ENCODE data around the gene ZNF396. TPM values are rescaled to one million over a fixed set of nuclear protein-coding genes. Genes with fewer than 3 reads are reported as not detected.
A peak's percentile ranks its signal among the peaks of the same experiment; 100 is the strongest.

Gene ZNF396
- total RNA-seq, 1 donor from 2014 or later, result 2.2 TPM

DNA sequence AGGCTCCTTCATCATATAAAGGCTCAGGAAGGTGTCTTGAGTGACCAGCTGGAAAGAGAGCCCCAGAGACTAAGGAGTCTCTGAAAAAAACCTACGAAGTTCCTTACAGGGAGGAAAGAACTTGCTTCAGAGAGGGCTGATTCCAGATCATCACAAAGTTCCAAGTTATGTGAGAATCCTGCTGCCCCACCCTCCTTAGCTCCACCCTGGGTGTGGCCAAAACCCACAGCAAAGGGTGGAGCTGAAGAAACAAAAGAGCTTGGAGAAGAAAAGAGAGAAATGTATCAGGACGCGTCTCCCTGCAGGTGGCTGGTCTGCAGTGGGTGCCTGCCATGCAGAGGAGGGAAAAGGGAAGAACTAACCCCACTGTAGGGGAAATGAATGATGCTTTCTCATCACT is 32.8 kb upstream of the ZNF396 start:
- intact Hi-C loops (cut with micrococcal nuclease), result loop anchor here (1.0 to 10.0 kb wide), 6 partner anchors 57 to 562 kb away; partner anchors contain the start of genes GALNT1 and RMP24

GRCh38 chr18:35408843-35409261 is 31.7 kb upstream of the ZNF396 start:
- ChIA-PET CTCF (interaction anchor here (0.6 to 2.2 kb wide), 3 partner anchors 22 to 876 kb away, joined by 3 to 10 read pairs (median 3); partner anchors contain the start of gene INO80C), POLR2A (interaction anchor here (1.0 to 3.3 kb wide), 2 partner anchors 89 to 103 kb away, joined by 3 to 12 read pairs; partner anchors contain the start of gene INO80C)
- ATAC-seq (ENCODE audit: low read depth), result no peak
- H3K9me3 Mint-ChIP-seq, result no peaks in the 10 kb centered on the region
- DNase-seq, result no peak
- H3K27me3 Mint-ChIP-seq, result no peaks in the 10 kb centered on the region
- no peak overlapping the region for H3K27ac Mint-ChIP-seq
- TF ChIP-seq, protein P1, sequence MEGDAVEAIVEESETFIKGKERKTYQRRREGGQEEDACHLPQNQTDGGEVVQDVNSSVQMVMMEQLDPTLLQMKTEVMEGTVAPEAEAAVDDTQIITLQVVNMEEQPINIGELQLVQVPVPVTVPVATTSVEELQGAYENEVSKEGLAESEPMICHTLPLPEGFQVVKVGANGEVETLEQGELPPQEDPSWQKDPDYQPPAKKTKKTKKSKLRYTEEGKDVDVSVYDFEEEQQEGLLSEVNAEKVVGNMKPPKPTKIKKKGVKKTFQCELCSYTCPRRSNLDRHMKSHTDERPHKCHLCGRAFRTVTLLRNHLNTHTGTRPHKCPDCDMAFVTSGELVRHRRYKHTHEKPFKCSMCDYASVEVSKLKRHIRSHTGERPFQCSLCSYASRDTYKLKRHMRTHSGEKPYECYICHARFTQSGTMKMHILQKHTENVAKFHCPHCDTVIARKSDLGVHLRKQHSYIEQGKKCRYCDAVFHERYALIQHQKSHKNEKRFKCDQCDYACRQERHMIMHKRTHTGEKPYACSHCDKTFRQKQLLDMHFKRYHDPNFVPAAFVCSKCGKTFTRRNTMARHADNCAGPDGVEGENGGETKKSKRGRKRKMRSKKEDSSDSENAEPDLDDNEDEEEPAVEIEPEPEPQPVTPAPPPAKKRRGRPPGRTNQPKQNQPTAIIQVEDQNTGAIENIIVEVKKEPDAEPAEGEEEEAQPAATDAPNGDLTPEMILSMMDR (IDR thresholded peaks at IDR 0.05), result no peak
- intact Hi-C loops (cut with micrococcal nuclease), result loop anchor here (1.0 to 10.0 kb wide), 10 partner anchors 88 to 875 kb away; partner anchors contain the start of genes GALNT1 and INO80C
- H3K4me3 Mint-ChIP-seq, result peak overlapping the region; percentile 24
- peaks cover 47% of the 10 kb centered on the region for H3K4me1 Mint-ChIP-seq
- no peaks in the 10 kb centered on the region for H3K36me3 Mint-ChIP-seq (ENCODE audit: low read depth)

More for the DNA sequence above, 32.8 kb upstream of the ZNF396 start:
- Mint-ChIP-seq H3K4me1 (peaks cover 52% of the 10 kb centered on the region), H3K27ac (no peak overlapping the region), H3K9me3 (no peaks in the 10 kb centered on the region), H3K4me3 (no peak overlapping the region), H3K36me3 (ENCODE audit: low read depth) (no peaks in the 10 kb centered on the region), H3K27me3 (no peaks in the 10 kb centered on the region)
- TF ChIP-seq, protein P1 (IDR thresholded peaks at IDR 0.05), result no peak
- ChIA-PET CTCF (no interaction called here), POLR2A (interaction anchor here (1.3 to 3.3 kb wide), 3 partner anchors 88 to 173 kb away, joined by 3 to 12 read pairs (median 4); partner anchors contain the start of gene INO80C)
- DNase-seq (no peak), ATAC-seq (ENCODE audit: low read depth) (no peak)

GRCh38 chr18:35407871-35408481 is 30.8 kb upstream of the ZNF396 start:
- H3K36me3 Mint-ChIP-seq (ENCODE audit: low read depth), result no peaks in the 10 kb centered on the region
- ChIA-PET POLR2A (interaction anchor here (1.0 to 3.3 kb wide), 2 partner anchors 90 to 104 kb away, joined by 3 to 12 read pairs; partner anchors contain the start of gene INO80C), CTCF (interaction anchor here (0.6 to 2.2 kb wide), 10 partner anchors 21 to 876 kb away, joined by 3 to 10 read pairs (median 4); partner anchors contain the start of gene INO80C)
- TF ChIP-seq, protein P1 (IDR thresholded peaks at IDR 0.05), result peak; percentile 67
- no peaks in the 10 kb centered on the region for H3K9me3 Mint-ChIP-seq
- H3K27me3 Mint-ChIP-seq, result no peaks in the 10 kb centered on the region
- H3K4me1 Mint-ChIP-seq, result peaks cover 44% of the 10 kb centered on the region
- H3K4me3 Mint-ChIP-seq, result no peak overlapping the region
- peak; percentile 29 for ATAC-seq (ENCODE audit: low read depth)
- intact Hi-C loops (cut with micrococcal nuclease), result loop anchor here (1.0 to 10.0 kb wide), 10 partner anchors 89 to 876 kb away; partner anchors contain the start of genes GALNT1 and INO80C
- no peak overlapping the region for H3K27ac Mint-ChIP-seq
- DNase-seq, result no peak

- intact Hi-C loops (cut with micrococcal nuclease), result loop anchor here (5.0 to 10.0 kb wide), 3 partner anchors 246 to 311 kb away; no protein-coding TSS in a partner anchor
- DNase-seq, result no peak
- CTCF ChIA-PET, result interaction anchor here (0.6 to 1.6 kb wide), 3 partner anchors 113 to 544 kb away, joined by 3 to 4 read pairs (median 3); no protein-coding TSS in a partner anchor
- Mint-ChIP-seq H3K27ac (no peak overlapping the region), H3K9me3 (no peaks in the 10 kb centered on the region), H3K36me3 (ENCODE audit: low read depth) (no peaks in the 10 kb centered on the region), H3K4me3 (no peak overlapping the region), H3K4me1 (peaks cover 31% of the 10 kb centered on the region), H3K27me3 (no peaks in the 10 kb centered on the region)
- POLR2A ChIA-PET, result no interaction called here
- TF ChIP-seq, protein P1 (IDR thresholded peaks at IDR 0.05), result no peak
- ATAC-seq (ENCODE audit: low read depth), result no peak
Observed at GRCh38 chr18:35406666-35407065, 29.5 kb upstream of the ZNF396 start.

- peaks cover 6% of the 10 kb centered on the region for H3K27me3 Mint-ChIP-seq
- DNase-seq (no peak), ATAC-seq (ENCODE audit: low read depth) (no peak)
- H3K36me3 Mint-ChIP-seq (ENCODE audit: low read depth), result no peaks in the 10 kb centered on the region
- H3K4me3 Mint-ChIP-seq, result no peak overlapping the region
- TF ChIP-seq, protein P1 (IDR thresholded peaks at IDR 0.05), result no peak
- no peak overlapping the region for H3K27ac Mint-ChIP-seq
- CTCF ChIA-PET, result no interaction called here
- no peaks in the 10 kb centered on the region for H3K9me3 Mint-ChIP-seq
- POLR2A ChIA-PET, result no interaction called here
- intact Hi-C loops (cut with micrococcal nuclease), result no loop called here
- no peaks in the 10 kb centered on the region for H3K4me1 Mint-ChIP-seq
Observed at GRCh38 chr18:35397976-35398375, 20.8 kb upstream of the ZNF396 start.
